NCI-H510A (cell line): ENCODE data around the gene SKA2.
"Not testable (repeated sequence)": the region's sequence is repeated elsewhere in the genome, so short reads cannot be mapped to it uniquely, and the experiment has no call there.

Experiments used
- DNase-seq: peaks from one replicate; lab custom pipeline; 2025; lab: John Stamatoyannopoulos, UW

SKA2 gene

GRCh38 chr17:59097876-59098275 is 57.1 kb downstream of the SKA2 start:
- DNase-seq = no peak

GRCh38 chr17:59094861-59095530 is 60.0 kb downstream of the SKA2 start:
- no peak for DNase-seq

GRCh38 chr17:59093702-59094231 is 61.2 kb downstream of the SKA2 start:
- no peak for DNase-seq

GRCh38 chr17:59093145-59093701 is 61.8 kb downstream of the SKA2 start:
- no peak for DNase-seq

GRCh38 chr17:59090593-59090992 is 64.4 kb downstream of the SKA2 start:
- DNase-seq = not testable (repeated sequence)

- no peak for DNase-seq
These were observed 70.8 kb downstream of the SKA2 start for GRCh38 chr17:59084154-59084553.

GRCh38 chr17:59074494-59074893 is 80.5 kb downstream of the SKA2 start:
- DNase-seq = no peak

GRCh38 chr17:59073972-59074371 is 81.0 kb downstream of the SKA2 start:
- no peak for DNase-seq

- DNase-seq = no peak
These were observed 85.1 kb downstream of the SKA2 start for GRCh38 chr17:59069856-59070255.

GRCh38 chr17:59067756-59068155 is 87.2 kb downstream of the SKA2 start:
- no peak for DNase-seq

GRCh38 chr17:59067340-59067739 is 87.6 kb downstream of the SKA2 start:
- DNase-seq = no peak

GRCh38 chr17:59062509-59062908 is 92.5 kb downstream of the SKA2 start:
- no peak for DNase-seq
